Measurements from ENCODE around the gene AKAP6. TPM values are rescaled to one million over a fixed set of nuclear protein-coding genes. Genes with fewer than 3 reads are reported as not detected.

Gene AKAP6
- total and polyA plus RNA-seq, 2 experiments from 2014 or later = 0.38 to 0.42 TPM

DNA sequence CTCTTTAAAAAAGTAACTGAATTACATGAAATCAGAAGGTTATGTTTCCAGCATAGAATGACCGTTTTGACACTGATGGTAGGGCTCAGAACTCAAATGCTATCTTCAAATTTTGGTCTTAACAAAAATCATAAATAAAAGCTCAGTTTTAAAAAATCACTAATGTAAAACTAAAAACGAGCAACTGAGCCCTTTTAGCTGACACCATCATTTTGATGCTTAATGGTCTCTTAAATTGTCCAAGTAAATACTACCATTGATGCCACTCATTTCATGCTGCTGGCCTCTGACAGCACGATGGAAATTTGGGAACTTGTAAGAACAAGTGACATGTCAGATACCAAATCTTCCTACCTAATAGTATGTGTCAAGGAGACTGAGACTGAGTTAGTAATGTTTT, 205.0 kb downstream of the AKAP6 start:
- H3F3A ChIP-seq (replicated peaks; ENCODE audit: low read depth) = no peaks in the 10 kb centered on the region

More for the DNA sequence above, 205.0 kb downstream of the AKAP6 start:
- H2AFZ ChIP-seq = no peak overlapping the region
- no peak overlapping the region for H3K4me2 ChIP-seq
- TF ChIP-seq NANOG (IDR thresholded peaks at IDR 0.05; ENCODE audit: borderline replicate concordance) (no peak), ZNF114 (CRISPR knock-in tag; IDR thresholded peaks at IDR 0.05) (no peak), EZH2phosphoT487 (IDR thresholded peaks at IDR 0.05; ENCODE audit: unreplicated experiment) (no peak), JUNB (IDR thresholded peaks at IDR 0.05; ENCODE audit: unreplicated experiment) (no peak), STAT1 (IDR thresholded peaks at IDR 0.05; ENCODE audit: unreplicated experiment) (no peak), POLR2AphosphoS5 (IDR thresholded peaks at IDR 0.05; ENCODE audit: low read depth) (no peak)
- TF ChIP-seq, protein P1, sequence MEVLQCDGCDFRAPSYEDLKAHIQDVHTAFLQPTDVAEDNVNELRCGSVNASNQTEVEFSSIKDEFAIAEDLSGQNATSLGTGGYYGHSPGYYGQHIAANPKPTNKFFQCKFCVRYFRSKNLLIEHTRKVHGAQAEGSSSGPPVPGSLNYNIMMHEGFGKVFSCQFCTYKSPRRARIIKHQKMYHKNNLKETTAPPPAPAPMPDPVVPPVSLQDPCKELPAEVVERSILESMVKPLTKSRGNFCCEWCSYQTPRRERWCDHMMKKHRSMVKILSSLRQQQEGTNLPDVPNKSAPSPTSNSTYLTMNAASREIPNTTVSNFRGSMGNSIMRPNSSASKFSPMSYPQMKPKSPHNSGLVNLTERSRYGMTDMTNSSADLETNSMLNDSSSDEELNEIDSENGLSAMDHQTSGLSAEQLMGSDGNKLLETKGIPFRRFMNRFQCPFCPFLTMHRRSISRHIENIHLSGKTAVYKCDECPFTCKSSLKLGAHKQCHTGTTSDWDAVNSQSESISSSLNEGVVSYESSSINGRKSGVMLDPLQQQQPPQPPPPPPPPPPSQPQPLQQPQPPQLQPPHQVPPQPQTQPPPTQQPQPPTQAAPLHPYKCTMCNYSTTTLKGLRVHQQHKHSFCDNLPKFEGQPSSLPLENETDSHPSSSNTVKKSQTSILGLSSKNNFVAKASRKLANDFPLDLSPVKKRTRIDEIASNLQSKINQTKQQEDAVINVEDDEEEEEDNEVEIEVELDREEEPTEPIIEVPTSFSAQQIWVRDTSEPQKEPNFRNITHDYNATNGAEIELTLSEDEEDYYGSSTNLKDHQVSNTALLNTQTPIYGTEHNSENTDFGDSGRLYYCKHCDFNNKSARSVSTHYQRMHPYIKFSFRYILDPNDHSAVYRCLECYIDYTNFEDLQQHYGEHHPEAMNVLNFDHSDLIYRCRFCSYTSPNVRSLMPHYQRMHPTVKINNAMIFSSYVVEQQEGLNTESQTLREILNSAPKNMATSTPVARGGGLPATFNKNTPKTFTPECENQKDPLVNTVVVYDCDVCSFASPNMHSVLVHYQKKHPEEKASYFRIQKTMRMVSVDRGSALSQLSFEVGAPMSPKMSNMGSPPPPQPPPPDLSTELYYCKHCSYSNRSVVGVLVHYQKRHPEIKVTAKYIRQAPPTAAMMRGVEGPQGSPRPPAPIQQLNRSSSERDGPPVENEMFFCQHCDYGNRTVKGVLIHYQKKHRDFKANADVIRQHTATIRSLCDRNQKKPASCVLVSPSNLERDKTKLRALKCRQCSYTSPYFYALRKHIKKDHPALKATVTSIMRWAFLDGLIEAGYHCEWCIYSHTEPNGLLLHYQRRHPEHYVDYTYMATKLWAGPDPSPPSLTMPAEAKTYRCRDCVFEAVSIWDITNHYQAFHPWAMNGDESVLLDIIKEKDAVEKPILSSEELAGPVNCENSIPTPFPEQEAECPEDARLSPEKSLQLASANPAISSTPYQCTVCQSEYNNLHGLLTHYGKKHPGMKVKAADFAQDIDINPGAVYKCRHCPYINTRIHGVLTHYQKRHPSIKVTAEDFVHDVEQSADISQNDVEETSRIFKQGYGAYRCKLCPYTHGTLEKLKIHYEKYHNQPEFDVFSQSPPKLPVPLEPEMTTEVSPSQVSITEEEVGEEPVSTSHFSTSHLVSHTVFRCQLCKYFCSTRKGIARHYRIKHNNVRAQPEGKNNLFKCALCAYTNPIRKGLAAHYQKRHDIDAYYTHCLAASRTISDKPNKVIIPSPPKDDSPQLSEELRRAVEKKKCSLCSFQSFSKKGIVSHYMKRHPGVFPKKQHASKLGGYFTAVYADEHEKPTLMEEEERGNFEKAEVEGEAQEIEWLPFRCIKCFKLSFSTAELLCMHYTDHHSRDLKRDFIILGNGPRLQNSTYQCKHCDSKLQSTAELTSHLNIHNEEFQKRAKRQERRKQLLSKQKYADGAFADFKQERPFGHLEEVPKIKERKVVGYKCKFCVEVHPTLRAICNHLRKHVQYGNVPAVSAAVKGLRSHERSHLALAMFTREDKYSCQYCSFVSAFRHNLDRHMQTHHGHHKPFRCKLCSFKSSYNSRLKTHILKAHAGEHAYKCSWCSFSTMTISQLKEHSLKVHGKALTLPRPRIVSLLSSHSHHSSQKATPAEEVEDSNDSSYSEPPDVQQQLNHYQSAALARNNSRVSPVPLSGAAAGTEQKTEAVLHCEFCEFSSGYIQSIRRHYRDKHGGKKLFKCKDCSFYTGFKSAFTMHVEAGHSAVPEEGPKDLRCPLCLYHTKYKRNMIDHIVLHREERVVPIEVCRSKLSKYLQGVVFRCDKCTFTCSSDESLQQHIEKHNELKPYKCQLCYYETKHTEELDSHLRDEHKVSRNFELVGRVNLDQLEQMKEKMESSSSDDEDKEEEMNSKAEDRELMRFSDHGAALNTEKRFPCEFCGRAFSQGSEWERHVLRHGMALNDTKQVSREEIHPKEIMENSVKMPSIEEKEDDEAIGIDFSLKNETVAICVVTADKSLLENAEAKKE (CRISPR knock-in tag; IDR thresholded peaks at IDR 0.05) = no peak
- TF ChIP-seq, protein P2, sequence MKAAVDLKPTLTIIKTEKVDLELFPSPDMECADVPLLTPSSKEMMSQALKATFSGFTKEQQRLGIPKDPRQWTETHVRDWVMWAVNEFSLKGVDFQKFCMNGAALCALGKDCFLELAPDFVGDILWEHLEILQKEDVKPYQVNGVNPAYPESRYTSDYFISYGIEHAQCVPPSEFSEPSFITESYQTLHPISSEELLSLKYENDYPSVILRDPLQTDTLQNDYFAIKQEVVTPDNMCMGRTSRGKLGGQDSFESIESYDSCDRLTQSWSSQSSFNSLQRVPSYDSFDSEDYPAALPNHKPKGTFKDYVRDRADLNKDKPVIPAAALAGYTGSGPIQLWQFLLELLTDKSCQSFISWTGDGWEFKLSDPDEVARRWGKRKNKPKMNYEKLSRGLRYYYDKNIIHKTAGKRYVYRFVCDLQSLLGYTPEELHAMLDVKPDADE (IDR thresholded peaks at IDR 0.05) = no peak
- no peaks in the 10 kb centered on the region for H3K36me3 ChIP-seq (ENCODE audit: insufficient read depth)
- no peaks in the 10 kb centered on the region for H3K79me2 ChIP-seq (replicated peaks; ENCODE audit: insufficient read depth)
- no peaks in the 10 kb centered on the region for H3K27me3 ChIP-seq (ENCODE audit: insufficient read depth)
- no peak overlapping the region for H3K27ac Mint-ChIP-seq
- H3K4me1 ChIP-seq (ENCODE audit: insufficient read depth) = no peaks in the 10 kb centered on the region
- H3K4me3 Mint-ChIP-seq = no peak overlapping the region
- H3K4me3 ChIP-seq = no peak overlapping the region
- no peaks in the 10 kb centered on the region for H3K4me1 Mint-ChIP-seq
- 0 out of 2 replicates have a peak, but pooled peaks cover 6% of the 10 kb centered on the region for H3K9me2 ChIP-seq (ENCODE audit: insufficient read depth)
- H3K27ac ChIP-seq (ENCODE audit: low read depth) = no peak overlapping the region
- no peaks in the 10 kb centered on the region for H3K9me3 Mint-ChIP-seq
- ATAC-seq (no peak), DNase-seq (ENCODE audit: low spot score) (no peak)
- no peaks in the 10 kb centered on the region for H4K20me1 ChIP-seq (replicated peaks; ENCODE audit: insufficient read depth)
- peaks cover 2% of the 10 kb centered on the region for H3K27me3 Mint-ChIP-seq (ENCODE audit: insufficient read depth, low read depth, poor library complexity)
- no peaks in the 10 kb centered on the region for H3K36me3 Mint-ChIP-seq (ENCODE audit: low read depth)

All from GM23338 (cell line).